ENCODE measurements around the gene LIG1. TPM values are rescaled to one million over a fixed set of nuclear protein-coding genes. Genes with fewer than 3 reads are reported as not detected.
A peak's percentile ranks its signal among the peaks of the same experiment; 100 is the strongest.

The LIG1 gene
- total and polyA plus RNA-seq, 9 of the 15 experiments (the other 6 are each of a cell fraction or from before 2014, with no cell fraction given) = 9.6 to 114 (median 71.1) TPM

DNA sequence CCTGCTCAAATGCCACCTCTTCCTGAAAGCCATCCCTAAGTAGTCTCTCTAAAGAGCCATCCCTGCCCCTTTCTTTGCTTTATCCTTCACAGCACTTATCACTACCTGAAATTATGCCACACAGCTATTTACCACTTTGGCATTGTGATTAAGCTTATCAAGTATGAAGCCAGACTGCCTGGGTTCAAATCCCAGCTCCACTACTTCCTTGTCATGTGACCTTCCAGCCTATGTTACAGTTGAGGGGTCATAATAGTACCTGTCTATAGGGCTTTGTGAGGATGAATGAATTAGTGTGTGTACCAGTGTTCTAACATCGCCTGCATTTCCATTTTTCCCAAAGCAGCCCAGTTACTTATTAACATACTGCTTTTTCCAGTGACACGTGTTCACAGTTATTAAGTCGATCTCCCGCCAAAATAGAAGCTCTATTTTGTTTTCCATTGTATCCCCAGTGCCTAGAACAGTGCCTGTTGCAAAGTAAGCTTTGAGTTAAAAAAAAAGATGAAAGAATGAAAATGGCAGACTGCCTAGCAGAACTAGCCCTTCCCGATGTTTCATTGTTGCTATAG lies 33.2 kb upstream of the LIG1 start (continued):
- no peak for TF ChIP-seq TEAD4 (IDR thresholded peaks at IDR 0.05; ENCODE audit: low read length)
- no peak for TF ChIP-seq TEAD4 (CRISPR knock-in tag; IDR thresholded peaks at IDR 0.05; ENCODE audit: borderline replicate concordance)
- TF ChIP-seq RAD21 (CRISPR knock-in tag; conservative IDR thresholded peaks at IDR 0.05 in 1 of 2, IDR thresholded peaks at IDR 0.05 in 1 of 2) = peak in 1 of 2 experiments; percentile 4; a peak in 1 of 4 replicates
- TF ChIP-seq KDM4B (IDR thresholded peaks at IDR 0.05; ENCODE audit: borderline replicate concordance in 2 of 2, low read depth in 1 of 2) = no peak; a peak in 1 of 4 replicates
- no peak for TF ChIP-seq PHB (CRISPR knock-in tag; IDR thresholded peaks at IDR 0.05)
- no peak for TF ChIP-seq ATF6 (CRISPR knock-in tag; IDR thresholded peaks at IDR 0.05)
- TF ChIP-seq, protein P1, sequence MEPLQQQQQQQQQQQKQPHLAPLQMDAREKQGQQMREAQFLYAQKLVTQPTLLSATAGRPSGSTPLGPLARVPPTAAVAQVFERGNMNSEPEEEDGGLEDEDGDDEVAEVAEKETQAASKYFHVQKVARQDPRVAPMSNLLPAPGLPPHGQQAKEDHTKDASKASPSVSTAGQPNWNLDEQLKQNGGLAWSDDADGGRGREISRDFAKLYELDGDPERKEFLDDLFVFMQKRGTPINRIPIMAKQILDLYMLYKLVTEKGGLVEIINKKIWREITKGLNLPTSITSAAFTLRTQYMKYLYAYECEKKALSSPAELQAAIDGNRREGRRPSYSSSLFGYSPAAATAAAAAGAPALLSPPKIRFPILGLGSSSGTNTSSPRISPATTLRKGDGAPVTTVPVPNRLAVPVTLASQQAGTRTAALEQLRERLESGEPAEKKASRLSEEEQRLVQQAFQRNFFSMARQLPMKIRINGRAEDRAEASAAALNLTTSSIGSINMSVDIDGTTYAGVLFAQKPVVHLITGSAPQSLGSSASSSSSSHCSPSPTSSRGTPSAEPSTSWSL (CRISPR knock-in tag; IDR thresholded peaks at IDR 0.05; ENCODE audit: borderline replicate concordance) = no peak
- no peak for TF ChIP-seq BCL6 (CRISPR knock-in tag; IDR thresholded peaks at IDR 0.05)
- TF ChIP-seq SMARCA4 (IDR thresholded peaks at IDR 0.05) = 0 out of 2 replicates have a peak, but pooled peaks have one; percentile 8
- no peak for TF ChIP-seq BMI1 (IDR thresholded peaks at IDR 0.05; ENCODE audit: low read length)
- no peak for TF ChIP-seq ZC3H4 (CRISPR knock-in tag; IDR thresholded peaks at IDR 0.05; ENCODE audit: borderline replicate concordance)
- TF ChIP-seq ZNF77 (CRISPR knock-in tag; IDR thresholded peaks at IDR 0.05) = no peak
- TF ChIP-seq CBX8 (IDR thresholded peaks at IDR 0.05; ENCODE audit: borderline replicate concordance, extremely low read depth, low read depth, low read length, poor library complexity, severe bottlenecking) = no peak
- no peak for TF ChIP-seq NFE2 (IDR thresholded peaks at IDR 0.05; ENCODE audit: low read depth)
- TF ChIP-seq ZNF23 (CRISPR knock-in tag; IDR thresholded peaks at IDR 0.05) = no peak
- TF ChIP-seq ZNF57 (CRISPR knock-in tag; IDR thresholded peaks at IDR 0.05) = no peak
- TF ChIP-seq PPARD (CRISPR knock-in tag; IDR thresholded peaks at IDR 0.05) = no peak
- TF ChIP-seq PYGO2 (tag; IDR thresholded peaks at IDR 0.05) = no peak
- TF ChIP-seq STAG1 (CRISPR knock-in tag; IDR thresholded peaks at IDR 0.05; ENCODE audit: borderline replicate concordance) = no peak
- TF ChIP-seq SP1 (CRISPR knock-in tag; IDR thresholded peaks at IDR 0.05) = no peak; the same call in 1 of the 2 replicates
- TF ChIP-seq RFX5 (IDR thresholded peaks at IDR 0.05; ENCODE audit: low read depth, low read length) = no peak
- peak; percentile 55; the same call in 1 of the 2 replicates for TF ChIP-seq NR2C1 (IDR thresholded peaks at IDR 0.05)
- no peak for TF ChIP-seq NR2C1 (tag; IDR thresholded peaks at IDR 0.05)
- TF ChIP-seq POLR2A (conservative IDR thresholded peaks at IDR 0.05) = no peak
- peak; percentile 50 for TF ChIP-seq CHD4 (IDR thresholded peaks at IDR 0.05; ENCODE audit: insufficient read depth, insufficient replicate concordance, low read depth, low read length, poor library complexity, severe bottlenecking)
- TF ChIP-seq TCFL5 (CRISPR knock-in tag; conservative IDR thresholded peaks at IDR 0.05) = no peak
- TF ChIP-seq, protein P2, sequence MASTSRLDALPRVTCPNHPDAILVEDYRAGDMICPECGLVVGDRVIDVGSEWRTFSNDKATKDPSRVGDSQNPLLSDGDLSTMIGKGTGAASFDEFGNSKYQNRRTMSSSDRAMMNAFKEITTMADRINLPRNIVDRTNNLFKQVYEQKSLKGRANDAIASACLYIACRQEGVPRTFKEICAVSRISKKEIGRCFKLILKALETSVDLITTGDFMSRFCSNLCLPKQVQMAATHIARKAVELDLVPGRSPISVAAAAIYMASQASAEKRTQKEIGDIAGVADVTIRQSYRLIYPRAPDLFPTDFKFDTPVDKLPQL (IDR thresholded peaks at IDR 0.05; ENCODE audit: extremely low read depth, insufficient read length) = no peak

All from K562 (cell line).